ENCODE results near the gene RCSD1.

DNA sequence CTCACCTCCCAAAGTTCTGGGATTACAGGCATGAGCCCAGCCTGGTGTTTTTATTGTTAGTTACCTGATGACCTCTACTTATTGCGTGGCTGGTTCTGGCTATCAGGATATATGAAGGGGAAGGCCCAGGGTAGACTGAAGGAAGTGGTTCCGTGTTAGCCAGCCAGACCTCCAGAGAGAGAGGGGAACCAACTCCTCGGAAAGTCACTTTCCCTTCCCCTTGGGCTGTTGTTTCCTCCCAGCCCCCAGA lies 2.5 kb upstream of the RCSD1 start:
- TF ChIP-seq CTCF (IDR thresholded peaks at IDR 0.05) (no peak), POLR2A (IDR thresholded peaks at IDR 0.05) (no peak)

Measured in thyroid gland (tissue), 4 donors.